ENCODE measurements around the gene PLEKHM2.

Gene PLEKHM2

GRCh38 chr1:15671430-15671829 lies 12.7 kb upstream of the PLEKHM2 start:
- H3K4me3 ChIP-seq (ENCODE audit: low read depth, low read length), result no peak overlapping the region
- in situ Hi-C loops (cut with HindIII; ENCODE audit: low sequenced_read_pairs), result no loop called here
- no peak for DNase-seq (ENCODE audit: low read depth)
- no peak for TF ChIP-seq CTCF (IDR thresholded peaks at IDR 0.05; ENCODE audit: low read depth, low read length, missing control alignments)

- no peak for TF ChIP-seq CTCF (IDR thresholded peaks at IDR 0.05; ENCODE audit: low read depth, low read length, missing control alignments)
- in situ Hi-C loops (cut with HindIII; ENCODE audit: low sequenced_read_pairs), result no loop called here
- H3K4me3 ChIP-seq (ENCODE audit: low read depth, low read length), result no peak overlapping the region
- no peak for DNase-seq (ENCODE audit: low read depth)
Observed at GRCh38 chr1:15674386-15675159, 9.5 kb upstream of the PLEKHM2 start.

- in situ Hi-C loops (cut with HindIII; ENCODE audit: low sequenced_read_pairs), result no loop called here
- DNase-seq (ENCODE audit: low read depth), result no peak
- no peak overlapping the region for H3K4me3 ChIP-seq (ENCODE audit: low read depth, low read length)
- no peak for TF ChIP-seq CTCF (IDR thresholded peaks at IDR 0.05; ENCODE audit: low read depth, low read length, missing control alignments)
Observed at GRCh38 chr1:15676010-15676409, 8.1 kb upstream of the PLEKHM2 start.

- no peak for TF ChIP-seq CTCF (IDR thresholded peaks at IDR 0.05; ENCODE audit: low read depth, low read length, missing control alignments)
- in situ Hi-C loops (cut with HindIII; ENCODE audit: low sequenced_read_pairs), result no loop called here
- no peak overlapping the region for H3K4me3 ChIP-seq (ENCODE audit: low read depth, low read length)
- DNase-seq (ENCODE audit: low read depth), result no peak
Observed at GRCh38 chr1:15676688-15677661, 7.1 kb upstream of the PLEKHM2 start.

GRCh38 chr1:15678578-15678977 lies 5.5 kb upstream of the PLEKHM2 start:
- no peak for DNase-seq (ENCODE audit: low read depth)
- no peak for TF ChIP-seq CTCF (IDR thresholded peaks at IDR 0.05; ENCODE audit: low read depth, low read length, missing control alignments)
- no peak overlapping the region for H3K4me3 ChIP-seq (ENCODE audit: low read depth, low read length)
- in situ Hi-C loops (cut with HindIII; ENCODE audit: low sequenced_read_pairs), result no loop called here

GRCh38 chr1:15680131-15680530 lies 4.0 kb upstream of the PLEKHM2 start:
- in situ Hi-C loops (cut with HindIII; ENCODE audit: low sequenced_read_pairs), result no loop called here
- no peak for TF ChIP-seq CTCF (IDR thresholded peaks at IDR 0.05; ENCODE audit: low read depth, low read length, missing control alignments)
- no peak for DNase-seq (ENCODE audit: low read depth)
- H3K4me3 ChIP-seq (ENCODE audit: low read depth, low read length), result no peak overlapping the region

Data from astrocyte of the cerebellum (primary cell).